ENCODE results near the gene SVIL. TPM values are rescaled to one million over a fixed set of nuclear protein-coding genes. Genes with fewer than 3 reads are reported as not detected.

Gene SVIL
- total RNA-seq, 1 experiment from 2014 or later = 15.3 TPM

DNA sequence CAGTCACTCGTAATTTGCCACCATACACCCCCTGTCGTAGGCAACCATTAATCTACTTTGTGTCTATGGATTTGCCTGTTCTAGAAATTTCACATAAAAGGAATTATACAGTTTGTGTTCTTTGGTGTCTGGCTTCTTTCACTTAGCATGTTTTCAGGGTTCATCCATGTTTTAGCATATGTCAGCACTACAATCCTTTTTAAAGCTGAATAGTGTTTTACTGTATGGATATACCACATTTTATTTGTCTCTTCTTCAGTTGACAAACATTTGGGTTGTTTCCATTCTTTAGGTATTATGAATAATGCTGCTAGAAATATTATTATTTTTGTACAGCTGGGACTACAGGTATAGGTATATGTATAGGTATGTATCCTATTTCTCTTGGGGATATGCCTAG, 17.4 kb upstream of the SVIL start:
- peaks cover 8 to 9% of the 10 kb centered on the region in 2 experiments for H3K4me1 Mint-ChIP-seq
- Histone ChIP-seq H3K23ac (ENCODE audit: insufficient read length, low read depth, low read length) (no peak overlapping the region), H3K56ac (ENCODE audit: insufficient read length, low read depth, low read length) (no peak overlapping the region), H3K27ac (ENCODE audit: insufficient read length, low read depth, low read length) (no peak overlapping the region), H3K27me3 (ENCODE audit: insufficient read depth, low read length) (no peaks in the 10 kb centered on the region), H4K20me1 (ENCODE audit: control insufficient read depth, insufficient read depth, insufficient read length) (no peaks in the 10 kb centered on the region), H3K23me2 (ENCODE audit: insufficient read length, low read depth, low read length, poor library complexity, severe bottlenecking) (no peaks in the 10 kb centered on the region), H2AK5ac (ENCODE audit: insufficient read length, low read length) (no peak overlapping the region), H4K8ac (replicated peaks; ENCODE audit: insufficient read length, low read depth, low read length) (no peak overlapping the region), H3K14ac (ENCODE audit: insufficient read depth, low read length) (no peak overlapping the region), H3K4me1 (ENCODE audit: insufficient read depth, low read length) (no peaks in the 10 kb centered on the region; the same call in 1 of the 2 replicates), H3K4me2 (ENCODE audit: insufficient read depth, insufficient read length, low read length) (no peak overlapping the region), H2BK12ac (ENCODE audit: insufficient read length, low read depth, low read length) (no peak overlapping the region), H2BK20ac (ENCODE audit: low read depth, low read length, poor library complexity, severe bottlenecking) (no peak overlapping the region), H3K9ac (ENCODE audit: extremely low read depth, insufficient read length, low read length) (no peak overlapping the region), H3T11ph (ENCODE audit: low read length) (no peak overlapping the region), H3K4ac (ENCODE audit: low read depth, low read length) (no peak overlapping the region), H4K91ac (ENCODE audit: insufficient read length, low read depth, low read length) (no peak overlapping the region), H3K18ac (ENCODE audit: insufficient read length, low read depth, low read length) (no peak overlapping the region), H2BK5ac (ENCODE audit: insufficient read length, low read length) (no peak overlapping the region), H3K9me3 (ENCODE audit: control insufficient read depth, low read depth, low read length) (peaks cover 4% of the 10 kb centered on the region), H3K79me1 (ENCODE audit: insufficient read depth, low read depth, low read length, poor library complexity, severe bottlenecking) (no peaks in the 10 kb centered on the region), H2BK120ac (ENCODE audit: low read depth, low read length, poor library complexity, severe bottlenecking) (no peak overlapping the region), H3K79me2 (ENCODE audit: insufficient read depth, low read length) (no peaks in the 10 kb centered on the region), H2AFZ (ENCODE audit: low read length) (no peak overlapping the region), H2BK15ac (ENCODE audit: low read depth, low read length) (no peak overlapping the region), H4K5ac (ENCODE audit: insufficient read length, low read depth, low read length) (no peak overlapping the region)
- DNase-seq = no peak
- H3K27me3 Mint-ChIP-seq (ENCODE audit: low read depth) = no peaks in the 10 kb centered on the region
- TF ChIP-seq, protein P1, sequence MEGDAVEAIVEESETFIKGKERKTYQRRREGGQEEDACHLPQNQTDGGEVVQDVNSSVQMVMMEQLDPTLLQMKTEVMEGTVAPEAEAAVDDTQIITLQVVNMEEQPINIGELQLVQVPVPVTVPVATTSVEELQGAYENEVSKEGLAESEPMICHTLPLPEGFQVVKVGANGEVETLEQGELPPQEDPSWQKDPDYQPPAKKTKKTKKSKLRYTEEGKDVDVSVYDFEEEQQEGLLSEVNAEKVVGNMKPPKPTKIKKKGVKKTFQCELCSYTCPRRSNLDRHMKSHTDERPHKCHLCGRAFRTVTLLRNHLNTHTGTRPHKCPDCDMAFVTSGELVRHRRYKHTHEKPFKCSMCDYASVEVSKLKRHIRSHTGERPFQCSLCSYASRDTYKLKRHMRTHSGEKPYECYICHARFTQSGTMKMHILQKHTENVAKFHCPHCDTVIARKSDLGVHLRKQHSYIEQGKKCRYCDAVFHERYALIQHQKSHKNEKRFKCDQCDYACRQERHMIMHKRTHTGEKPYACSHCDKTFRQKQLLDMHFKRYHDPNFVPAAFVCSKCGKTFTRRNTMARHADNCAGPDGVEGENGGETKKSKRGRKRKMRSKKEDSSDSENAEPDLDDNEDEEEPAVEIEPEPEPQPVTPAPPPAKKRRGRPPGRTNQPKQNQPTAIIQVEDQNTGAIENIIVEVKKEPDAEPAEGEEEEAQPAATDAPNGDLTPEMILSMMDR (conservative IDR thresholded peaks at IDR 0.05) = no peak
- no peak overlapping the region for H3K27ac Mint-ChIP-seq
- H3K4me3 Mint-ChIP-seq = no peak overlapping the region
- peaks cover 23 to 32% (median 25%) of the 10 kb centered on the region in 3 experiments for H3K36me3 Mint-ChIP-seq (ENCODE audit: insufficient read depth in 1 of 3, low read depth in 3 of 3)
- peaks cover 9 to 19% of the 10 kb centered on the region in 2 experiments for H3K9me3 Mint-ChIP-seq
- no CpG with 5 or more reads among the region's 2 CpGs for WGBS (ENCODE audit: extremely low coverage, insufficient read length, low lambda C conversion rate)
